ENCODE data around the gene LTBP1.

The LTBP1 gene

DNA sequence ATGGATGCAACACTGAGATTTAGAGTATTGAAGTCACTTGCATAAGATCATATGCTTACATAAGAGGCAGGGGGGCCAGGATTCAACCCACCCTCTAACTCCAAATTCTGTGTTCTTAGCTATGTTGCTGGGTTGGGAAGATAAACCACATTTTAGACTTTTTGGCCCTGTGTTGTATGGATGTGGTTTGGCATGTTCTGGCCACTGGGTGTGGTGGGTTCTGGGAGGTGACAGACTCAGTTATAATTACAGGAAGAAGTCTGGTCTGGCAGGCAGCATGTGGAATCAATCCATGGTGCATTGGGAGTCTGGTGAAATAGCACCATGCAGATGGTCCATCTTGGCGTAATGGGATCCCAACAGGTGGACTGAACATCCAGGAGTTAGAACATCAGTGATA lies 138.9 kb downstream of the LTBP1 start:
- DNase-seq = no peak

DNA sequence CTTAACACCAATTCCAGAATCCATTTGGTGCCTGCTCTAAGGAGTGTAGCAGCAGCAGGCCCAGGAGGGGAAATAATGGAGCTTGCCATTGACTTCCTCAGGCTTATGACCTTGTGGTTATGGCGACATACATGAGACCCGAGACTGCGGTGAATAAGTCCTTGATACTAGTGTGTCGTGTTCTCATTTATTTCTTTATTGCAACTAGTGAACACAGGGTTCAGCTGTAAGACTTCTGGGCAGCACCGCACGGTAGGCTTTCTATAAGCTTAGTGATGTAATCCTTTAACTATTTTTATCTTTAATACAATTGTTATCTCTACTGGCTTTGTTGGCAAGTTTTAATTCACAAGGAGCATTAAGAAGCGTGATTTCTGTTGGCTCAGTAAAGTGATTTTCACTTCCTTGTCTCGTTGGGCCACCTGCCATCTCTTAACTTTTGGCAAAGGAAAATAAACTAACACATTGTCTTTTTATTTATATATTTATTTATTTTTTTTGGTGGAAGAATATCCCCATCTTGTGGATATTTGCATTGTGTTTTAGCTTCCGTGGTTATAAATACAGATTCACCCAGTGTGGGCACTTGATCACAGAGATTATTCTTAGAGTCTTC lies 139.8 kb downstream of the LTBP1 start:
- no peak for DNase-seq

DNA sequence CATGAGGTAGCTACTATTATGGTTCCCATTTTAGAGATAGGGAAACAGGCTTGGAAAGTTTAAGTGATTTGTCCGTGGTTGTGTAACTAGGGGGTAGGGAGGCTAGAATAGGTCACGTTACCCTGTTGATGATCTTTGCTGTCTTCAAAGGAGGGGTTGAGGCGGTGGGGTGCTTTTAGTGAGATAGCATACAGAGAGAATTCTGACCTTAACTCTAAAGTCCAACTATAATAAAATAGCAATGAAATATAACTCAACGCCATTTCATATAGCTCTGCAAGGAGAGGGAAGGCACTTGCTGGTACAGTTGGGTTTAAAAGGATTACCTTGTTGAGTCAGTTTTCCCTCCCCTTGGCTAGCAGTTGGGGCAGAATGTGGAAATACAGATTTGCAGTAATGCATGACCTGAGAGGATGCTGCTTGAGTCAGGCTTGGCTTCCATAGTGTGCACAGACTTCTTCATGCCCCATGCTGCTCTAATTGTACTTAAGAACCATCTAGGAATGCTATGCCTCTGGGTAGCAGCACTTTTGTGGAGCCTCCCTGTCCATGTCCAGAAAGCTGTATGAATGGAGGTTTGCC lies 143.9 kb downstream of the LTBP1 start:
- no peak for DNase-seq

DNA sequence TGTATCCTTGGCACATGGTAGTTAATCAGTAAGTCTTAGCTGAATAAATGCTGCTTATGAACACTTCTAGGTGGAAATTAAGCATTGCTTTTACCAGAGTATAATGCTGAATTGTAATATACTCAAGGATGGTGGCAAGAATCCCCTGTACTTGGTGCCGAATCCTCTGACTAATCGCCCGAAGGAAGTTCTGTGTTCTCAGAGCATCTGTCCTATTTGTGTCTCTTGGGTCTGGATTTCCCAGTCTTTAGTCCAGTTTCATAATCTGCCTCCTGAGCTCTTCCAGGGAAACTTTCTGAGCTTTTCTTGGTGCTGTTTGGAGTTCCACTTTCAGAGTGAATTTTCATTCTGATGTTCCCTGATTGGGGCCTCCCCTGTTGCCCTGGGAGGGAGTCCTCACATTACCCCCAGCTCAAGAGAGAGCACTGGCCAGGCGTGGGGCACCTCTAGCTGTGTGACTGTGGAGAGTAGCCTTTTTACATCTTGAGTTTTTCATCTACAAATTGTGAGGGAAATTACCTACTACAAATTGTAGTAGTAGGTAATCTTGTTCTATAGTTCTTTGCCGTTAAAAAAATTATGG lies 144.9 kb downstream of the LTBP1 start:
- DNase-seq = no peak

DNA sequence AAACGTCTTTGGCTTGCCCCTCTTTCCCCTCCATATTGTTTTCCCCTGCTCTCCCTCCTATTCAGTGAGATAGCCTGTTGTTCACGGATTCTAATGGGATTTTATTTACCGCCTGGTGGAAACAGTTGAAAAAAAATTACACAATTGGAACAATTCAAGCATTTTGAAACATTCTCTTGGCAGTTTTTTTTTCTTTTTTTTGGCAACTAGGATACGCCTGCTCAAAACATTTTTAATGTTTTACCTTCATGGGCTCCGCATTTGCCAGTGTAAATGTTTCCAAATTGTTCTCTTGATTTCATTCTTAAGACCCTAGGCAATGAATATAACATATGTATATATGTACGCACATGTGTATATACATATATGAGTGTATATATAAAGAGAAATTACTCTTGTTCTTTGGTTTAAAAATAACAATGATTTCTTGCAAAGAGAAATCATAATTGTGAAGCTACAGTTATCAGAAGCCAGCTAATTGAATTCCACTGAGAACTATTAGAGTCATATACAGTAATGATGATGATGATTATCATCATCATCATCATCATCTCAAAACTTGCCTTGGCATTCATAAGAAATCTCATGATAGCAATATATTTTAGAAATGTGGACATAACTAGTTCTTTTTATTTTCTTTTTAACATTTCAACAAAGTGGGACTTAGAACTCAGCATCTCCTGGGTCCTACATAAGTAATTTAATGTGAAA lies 146.7 kb downstream of the LTBP1 start:
- DNase-seq = no peak

DNA sequence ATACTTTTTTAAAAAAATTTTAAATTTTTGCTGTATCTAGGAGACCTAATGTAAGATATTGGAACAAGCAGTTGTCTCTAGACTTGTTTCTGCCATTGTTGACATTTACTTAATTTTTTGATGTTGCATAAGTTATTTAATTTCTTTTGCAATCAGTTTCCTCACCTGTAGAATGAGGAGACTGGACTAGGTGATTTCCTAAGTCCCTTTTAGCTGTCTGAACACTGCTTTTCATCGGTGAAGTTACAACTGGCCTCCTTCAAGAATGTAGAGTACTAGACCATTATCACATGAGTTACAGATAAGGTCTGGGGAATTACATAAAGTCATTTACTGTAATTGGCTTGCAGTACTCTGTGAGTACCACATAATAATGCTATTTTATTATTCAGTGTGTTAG lies 147.6 kb downstream of the LTBP1 start:
- DNase-seq = no peak

DNA sequence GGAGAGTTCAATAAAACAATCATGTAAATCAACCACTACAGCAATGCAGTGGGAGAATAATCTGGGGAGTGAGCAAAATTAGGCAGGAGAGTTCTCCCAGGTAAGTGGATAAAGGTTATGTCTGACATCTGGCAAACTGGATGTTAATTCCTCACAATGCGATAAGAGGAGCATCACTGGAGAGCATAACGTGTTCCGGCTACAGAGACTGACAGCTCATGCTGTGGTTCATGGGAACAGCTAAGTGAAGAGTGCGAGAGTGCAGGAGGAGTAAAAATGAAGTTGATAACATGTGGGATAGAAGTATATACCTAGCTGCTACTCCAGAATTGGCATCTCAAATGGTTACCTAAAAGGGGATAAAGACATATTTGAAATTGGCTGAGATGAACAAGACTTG lies 153.2 kb downstream of the LTBP1 start:
- DNase-seq = no peak

DNA sequence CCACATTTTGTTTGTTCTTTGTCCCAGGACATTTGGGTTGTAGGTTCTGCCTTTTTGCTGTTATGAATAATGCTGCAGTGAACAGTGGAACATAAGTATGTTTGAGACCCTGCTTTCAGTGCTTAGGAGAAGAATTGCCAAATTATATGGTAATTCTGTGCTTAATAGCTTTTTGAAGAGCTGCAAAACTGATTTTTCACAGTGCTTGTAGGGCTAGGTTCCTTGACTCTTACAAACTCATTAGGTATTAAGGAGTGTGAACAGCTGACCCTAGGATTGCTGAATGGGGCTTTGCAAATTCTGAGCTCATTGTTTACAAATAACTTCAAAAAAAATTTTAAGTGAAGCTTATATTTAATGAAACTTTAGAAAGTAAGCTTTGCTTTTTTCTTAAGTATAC lies 154.2 kb downstream of the LTBP1 start:
- DNase-seq = no peak

DNA sequence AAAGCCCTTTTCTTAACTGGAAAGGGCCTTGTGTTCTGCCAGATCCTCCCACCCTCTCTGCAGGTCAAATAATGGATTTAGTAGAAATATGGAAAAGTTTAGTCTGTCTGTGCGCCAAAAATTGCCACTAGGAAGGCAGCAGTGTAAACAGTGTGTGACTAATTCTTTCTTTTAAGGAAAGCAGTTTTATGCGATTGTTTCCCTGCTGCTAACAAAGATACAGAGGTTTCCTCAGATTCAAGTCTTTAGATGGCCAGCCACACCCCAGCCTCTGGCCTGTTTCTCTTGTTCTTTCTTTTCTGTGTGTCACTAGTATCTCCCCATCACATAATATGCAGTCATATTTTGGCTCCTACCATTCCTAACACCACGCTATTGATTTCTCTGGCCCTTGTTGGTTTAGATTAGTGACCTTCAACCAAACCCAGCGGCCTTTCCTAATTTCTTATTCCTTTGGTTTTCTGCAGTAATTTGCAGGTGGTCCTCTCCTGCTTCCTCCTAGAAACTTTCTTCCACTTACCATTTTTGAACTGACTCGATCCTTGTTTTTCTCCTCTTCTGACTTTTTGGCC lies 157.4 kb downstream of the LTBP1 start:
- no peak for DNase-seq

DNA sequence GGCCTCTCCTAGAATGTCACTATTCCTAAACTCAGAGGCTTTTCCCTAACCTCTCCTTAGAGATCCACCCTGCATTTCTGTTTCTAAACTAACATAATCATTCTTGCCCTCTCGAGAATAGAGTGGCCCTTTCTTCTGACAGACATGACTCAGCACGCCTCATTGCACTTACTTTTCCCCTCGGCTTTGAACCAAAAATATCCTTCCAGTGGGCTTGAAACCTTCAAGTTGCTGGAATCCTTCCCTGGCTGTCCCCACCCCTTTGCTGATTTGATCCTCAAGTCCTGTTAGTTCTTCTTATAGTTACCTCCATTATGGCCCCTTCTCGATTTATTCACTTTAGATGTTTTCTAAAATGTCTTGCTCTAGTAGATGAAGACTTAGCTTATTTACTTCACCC lies 158.0 kb downstream of the LTBP1 start:
- DNase-seq = no peak

DNA sequence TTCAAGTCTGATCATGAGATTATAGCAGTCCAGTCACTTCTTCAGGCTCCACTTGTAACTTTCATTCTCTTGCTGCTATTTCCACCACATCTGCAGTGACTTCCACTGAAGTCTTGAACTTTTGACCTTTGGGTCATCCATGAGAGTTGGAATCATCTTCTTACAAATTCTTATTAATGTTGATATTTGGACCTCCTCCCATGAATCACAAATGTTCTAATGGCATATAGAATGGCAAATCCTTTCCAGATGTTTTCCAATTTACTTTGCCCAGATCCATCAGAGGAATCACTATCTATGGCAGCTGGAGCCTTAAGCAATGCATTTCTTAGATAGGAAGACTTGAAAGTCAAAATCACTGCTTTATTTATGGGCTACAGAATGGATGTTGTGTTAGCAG lies 159.4 kb downstream of the LTBP1 start:
- DNase-seq = no peak

DNA sequence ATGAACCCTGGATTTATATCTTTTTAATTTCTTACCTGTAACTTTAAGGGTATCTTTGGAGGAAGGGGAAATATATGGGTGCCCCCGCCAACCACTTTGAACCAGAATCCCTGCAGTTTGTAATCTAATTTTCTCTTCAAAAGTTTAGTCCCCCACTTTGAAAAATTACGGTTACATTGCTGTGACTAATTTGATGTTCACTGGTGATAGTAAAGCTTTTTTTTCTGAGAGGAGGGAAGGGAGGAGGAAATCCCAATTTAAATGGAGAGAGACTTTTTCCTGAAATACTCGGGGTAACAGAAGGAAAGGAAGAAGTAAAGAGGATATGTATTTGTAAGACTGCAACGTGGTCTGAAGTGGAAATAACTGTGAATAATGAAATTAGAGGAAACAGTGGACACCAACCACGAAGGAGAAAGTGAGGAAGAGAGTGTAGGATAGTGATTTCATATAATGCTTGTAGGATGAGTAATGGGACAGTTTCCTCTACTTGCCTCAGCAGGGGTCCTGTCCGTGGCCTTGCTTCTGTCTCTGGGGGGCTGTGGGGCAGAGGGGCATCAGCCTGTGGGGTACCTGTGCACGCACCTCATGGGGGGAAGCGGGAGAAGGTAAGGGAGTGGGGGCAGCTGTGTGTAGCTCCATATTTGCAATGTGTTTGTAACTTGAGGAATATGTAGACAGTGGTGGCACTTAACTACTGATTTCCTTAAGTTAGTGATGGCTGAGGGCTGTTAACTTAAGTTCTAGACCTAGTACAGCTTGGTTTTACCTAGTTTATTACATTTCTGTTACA lies 161.1 kb downstream of the LTBP1 start:
- DNase-seq = no peak

DNA sequence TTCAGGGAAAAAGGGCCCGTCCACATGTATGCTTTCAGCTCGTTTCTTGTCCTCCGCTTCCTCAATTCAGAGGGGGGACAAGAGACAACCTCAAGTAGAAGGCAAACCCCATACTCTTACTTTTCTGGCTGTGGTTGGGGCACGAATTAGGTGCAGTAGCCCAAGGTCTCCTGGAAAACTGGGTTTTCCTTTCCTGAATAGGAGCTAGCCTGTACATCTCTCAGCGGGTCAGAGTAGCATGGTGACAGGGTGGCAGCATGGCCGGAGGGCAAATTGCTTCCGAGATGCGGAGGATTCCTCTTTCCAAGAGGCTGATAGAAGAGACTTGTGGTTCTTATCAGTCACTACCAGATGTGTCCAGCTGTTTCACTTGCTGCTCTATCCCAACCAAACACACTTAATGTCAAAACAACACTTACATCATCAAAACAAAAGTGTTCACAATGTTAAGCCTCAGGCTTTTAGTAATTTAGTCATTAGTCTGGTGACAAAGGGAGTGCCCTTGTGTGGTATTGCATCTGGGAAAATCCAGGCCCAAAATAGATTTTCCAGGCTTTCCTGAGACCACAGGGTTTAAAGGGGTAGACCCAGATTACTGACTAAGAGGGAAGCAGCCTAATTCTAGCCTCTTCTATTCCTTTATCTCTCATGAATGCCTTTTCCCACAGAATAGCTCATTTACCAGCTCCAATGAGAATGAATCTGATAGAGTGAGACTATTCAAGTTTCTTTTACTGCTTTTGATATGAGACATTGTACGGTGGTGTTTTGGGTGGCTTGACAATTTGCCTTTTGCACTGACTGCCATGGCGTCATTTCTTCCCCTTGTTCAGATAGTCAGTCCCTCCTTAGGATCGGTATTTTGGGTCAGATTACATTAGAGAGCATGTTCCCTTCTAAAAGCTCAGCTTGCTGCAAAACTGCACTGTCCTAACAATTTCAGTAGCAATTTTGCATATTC lies 162.0 kb downstream of the LTBP1 start:
- DNase-seq = no peak

DNA sequence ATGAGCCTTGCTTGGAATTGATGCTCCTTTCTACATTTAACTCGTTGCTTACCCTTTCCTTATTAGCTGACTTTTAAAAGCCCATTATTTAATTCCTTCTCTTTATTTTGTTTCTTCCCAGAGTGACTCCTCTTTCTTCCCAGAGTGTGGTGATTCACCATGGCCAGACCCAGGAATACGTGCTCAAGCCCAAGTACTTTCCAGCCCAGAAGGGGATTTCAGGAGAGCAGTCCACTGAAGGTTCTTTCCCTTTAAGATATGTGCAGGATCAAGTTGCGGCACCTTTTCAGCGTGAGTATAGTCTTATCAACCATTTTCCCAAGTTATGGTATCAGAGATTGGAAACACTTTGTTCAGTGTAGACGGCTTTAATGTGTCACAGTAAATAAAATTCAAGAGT lies 163.7 kb downstream of the LTBP1 start:
- no peak for DNase-seq

DNA sequence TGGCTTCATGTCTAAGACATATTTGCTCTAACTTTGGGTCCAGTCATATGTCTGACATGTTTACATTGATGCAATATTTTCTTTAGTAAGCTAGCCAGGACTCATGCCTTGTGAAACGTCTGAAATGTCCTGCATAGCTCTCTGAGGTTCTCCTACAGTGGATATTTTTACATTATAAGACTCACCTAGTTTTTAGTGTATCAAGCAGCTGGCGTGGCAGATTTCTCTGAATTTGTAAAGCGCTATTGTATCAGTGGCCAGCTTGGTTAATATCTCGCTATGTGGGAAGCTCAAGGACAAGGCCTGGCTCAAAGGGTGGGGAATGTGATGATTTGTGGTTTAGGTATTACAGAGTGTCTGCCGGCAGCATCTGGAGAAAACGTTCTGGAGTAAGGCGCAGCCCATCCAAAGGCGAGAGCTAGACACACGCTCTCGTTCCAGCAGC lies 164.3 kb downstream of the LTBP1 start:
- DNase-seq = no peak

DNA sequence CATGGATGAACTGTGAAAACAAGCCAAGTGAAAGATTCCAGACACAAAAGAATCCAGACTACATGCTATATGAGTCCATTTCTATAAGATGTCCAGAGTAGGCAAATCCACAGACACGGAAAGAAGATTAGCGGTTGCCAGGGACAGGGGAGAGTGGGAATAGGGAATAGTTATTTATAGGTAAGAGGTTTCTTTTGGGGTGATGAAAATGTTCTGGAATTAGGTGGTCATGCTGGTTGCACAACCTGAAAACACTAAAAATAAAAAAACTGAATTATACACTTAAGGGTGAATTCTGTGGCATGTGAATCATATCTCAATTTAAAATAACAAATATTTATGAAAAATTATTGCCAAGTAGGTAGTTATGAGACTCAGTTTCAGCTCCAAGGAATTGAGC lies 168.4 kb downstream of the LTBP1 start:
- no peak for DNase-seq

DNA sequence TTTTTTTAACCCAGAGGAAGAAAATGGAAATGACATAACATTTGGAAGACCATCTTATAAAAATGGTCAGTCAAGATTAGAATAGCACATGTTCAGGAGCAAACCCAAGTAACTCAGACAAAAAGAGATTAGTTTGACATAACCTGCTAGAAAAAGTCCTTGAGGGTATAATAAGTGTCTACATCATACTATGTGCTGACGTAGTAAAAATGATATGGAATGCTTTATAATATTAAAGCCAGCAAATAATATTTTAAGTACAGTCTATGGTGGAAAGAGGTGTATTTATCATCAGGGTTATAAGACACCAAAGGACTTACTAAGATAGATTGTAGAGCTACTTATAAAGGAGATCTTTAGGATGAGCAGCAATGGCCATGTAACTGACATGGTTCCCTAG lies 169.0 kb downstream of the LTBP1 start:
- DNase-seq = no peak

DNA sequence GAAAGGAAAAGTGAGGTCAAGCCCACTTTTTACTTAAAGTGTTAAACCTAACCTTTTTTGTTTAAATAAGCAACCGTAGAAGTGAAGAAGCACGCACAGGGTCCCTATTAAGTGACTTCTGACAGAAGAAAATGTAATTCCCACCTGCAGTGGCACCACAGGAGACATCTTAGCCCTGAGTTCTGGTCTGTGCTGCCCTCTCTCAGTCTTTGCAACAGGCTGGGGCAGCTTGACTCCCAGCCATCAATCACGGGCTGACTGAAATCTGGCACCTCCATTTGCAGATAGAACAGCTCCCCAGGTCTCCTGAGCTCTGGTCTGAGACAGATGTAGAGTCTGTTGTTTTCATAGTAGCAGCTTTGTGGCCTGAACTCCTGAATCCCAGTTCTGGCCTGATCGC lies 170.0 kb downstream of the LTBP1 start:
- DNase-seq = no peak

DNA sequence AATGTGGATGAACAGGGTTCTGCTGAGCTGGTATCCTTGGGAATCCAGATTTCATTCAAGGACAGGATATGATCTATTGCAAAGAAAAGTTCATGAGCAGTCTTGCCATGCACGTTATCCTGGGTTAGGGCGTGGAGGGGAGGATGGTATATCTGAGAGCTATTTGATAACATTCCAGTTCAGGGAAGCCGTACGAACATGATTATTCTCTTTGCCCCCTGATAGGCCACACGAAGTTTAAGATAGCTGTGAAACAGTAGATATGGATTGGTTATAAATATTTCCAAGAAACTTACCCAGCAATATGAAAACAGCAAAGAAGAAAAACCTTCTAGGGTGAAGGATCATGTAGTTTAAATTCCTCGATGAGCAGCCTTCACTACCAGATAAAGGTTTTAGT lies 171.9 kb downstream of the LTBP1 start:
- DNase-seq = no peak

DNA sequence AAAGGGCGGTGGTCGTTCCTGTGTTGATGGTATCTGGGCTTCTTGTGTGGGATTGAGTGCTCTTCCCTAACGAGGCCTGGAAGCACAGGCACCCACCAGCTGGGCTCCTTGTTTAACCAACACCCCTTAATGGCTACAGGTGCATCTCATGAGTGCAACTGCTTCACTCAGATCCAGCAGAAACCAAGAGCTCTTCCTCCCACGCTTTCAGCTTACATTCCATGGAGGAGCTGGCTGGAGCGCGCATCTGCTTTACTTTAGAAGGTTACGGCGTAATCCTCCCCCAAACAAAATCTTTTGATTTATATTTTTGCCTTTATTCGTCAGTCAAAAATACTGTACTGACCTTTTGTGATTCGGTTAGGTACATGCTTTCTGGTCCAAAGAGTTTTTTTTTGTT lies 174.7 kb downstream of the LTBP1 start:
- DNase-seq = no peak

DNA sequence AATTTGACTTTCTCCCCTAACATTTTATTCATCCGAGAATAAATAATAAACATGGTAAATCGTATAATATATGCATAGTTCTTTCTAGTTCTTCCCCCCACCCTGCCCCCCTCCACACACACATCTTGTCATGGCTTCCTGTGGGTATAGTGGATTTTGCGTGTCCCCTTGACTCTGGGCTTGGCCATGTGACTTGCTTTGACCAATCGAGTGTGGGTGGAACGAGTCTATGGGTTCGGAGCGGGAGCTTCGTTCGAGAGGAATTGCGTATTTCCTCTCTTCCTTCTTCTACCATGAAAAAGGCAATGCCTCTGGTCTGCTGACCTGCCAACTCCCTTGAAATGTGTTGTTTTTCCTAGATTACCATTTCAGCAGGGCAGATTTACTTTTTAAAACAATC lies 175.2 kb downstream of the LTBP1 start:
- no peak for DNase-seq

DNA sequence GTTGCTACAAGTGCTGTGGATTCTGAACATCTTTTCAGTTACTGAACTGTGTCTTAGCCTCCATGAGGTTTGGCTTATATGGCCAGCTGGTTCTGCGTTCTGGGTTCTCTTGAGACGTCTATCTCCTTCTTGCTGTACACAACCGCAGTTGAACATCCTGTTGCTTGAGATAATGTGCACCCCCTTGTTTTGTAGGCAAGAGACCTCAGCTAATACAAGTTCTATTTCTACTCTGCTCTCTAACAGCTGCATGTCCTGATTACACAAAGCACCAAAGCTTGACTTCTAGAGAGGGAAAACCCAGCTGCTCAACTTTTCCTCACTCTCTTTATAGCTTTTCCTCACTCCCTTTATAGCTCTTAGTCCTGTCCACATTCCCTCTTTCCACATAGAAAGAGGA lies 176.0 kb downstream of the LTBP1 start:
- DNase-seq = no peak
